D721Med (cell line): ENCODE measurements around the gene FXYD4.

Experiments
- DNase-seq: peaks from one replicate; pipeline ENCODE4 v3.0.0; 2011; ENCODE audit warnings: low spot score; ENCODE audit not compliant: insufficient read length
- FAIRE-seq: peaks from 2 replicates; lab custom pipeline; 2011; peaks lifted over from hg19 to GRCh38; lab: Jason Lieb, UNC
- TF ChIP-seq, protein P1 (sequence below): IDR thresholded peaks from 2 replicates; pipeline ENCODE4 v1.5.1; 2012; ENCODE audit warnings: mild to moderate bottlenecking, control low read depth; ENCODE audit not compliant: insufficient read depth; ENCODE audit errors: missing control alignments

FXYD4 gene

DNA sequence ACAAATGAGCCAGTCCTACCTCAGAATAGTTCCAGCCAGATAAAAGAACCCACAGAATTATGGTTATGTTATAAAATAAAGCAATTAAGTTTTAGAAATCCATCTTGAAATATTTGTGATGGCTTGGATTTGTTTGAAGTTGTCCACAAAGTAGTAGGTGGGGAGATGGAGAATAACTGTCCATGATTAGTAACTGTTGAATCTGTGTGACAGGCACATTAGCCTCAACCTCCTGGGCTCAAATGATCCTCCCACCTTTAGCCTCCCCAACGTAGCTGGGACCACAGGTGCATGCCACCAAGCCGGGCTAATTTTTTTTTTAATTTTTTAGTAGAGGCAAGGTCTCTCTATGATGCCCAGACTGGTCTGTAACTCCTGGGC is 27.5 kb downstream of the FXYD4 start:
- no peak for FAIRE-seq
- TF ChIP-seq, protein P1, sequence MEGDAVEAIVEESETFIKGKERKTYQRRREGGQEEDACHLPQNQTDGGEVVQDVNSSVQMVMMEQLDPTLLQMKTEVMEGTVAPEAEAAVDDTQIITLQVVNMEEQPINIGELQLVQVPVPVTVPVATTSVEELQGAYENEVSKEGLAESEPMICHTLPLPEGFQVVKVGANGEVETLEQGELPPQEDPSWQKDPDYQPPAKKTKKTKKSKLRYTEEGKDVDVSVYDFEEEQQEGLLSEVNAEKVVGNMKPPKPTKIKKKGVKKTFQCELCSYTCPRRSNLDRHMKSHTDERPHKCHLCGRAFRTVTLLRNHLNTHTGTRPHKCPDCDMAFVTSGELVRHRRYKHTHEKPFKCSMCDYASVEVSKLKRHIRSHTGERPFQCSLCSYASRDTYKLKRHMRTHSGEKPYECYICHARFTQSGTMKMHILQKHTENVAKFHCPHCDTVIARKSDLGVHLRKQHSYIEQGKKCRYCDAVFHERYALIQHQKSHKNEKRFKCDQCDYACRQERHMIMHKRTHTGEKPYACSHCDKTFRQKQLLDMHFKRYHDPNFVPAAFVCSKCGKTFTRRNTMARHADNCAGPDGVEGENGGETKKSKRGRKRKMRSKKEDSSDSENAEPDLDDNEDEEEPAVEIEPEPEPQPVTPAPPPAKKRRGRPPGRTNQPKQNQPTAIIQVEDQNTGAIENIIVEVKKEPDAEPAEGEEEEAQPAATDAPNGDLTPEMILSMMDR = no peak
- DNase-seq = no peak

DNA sequence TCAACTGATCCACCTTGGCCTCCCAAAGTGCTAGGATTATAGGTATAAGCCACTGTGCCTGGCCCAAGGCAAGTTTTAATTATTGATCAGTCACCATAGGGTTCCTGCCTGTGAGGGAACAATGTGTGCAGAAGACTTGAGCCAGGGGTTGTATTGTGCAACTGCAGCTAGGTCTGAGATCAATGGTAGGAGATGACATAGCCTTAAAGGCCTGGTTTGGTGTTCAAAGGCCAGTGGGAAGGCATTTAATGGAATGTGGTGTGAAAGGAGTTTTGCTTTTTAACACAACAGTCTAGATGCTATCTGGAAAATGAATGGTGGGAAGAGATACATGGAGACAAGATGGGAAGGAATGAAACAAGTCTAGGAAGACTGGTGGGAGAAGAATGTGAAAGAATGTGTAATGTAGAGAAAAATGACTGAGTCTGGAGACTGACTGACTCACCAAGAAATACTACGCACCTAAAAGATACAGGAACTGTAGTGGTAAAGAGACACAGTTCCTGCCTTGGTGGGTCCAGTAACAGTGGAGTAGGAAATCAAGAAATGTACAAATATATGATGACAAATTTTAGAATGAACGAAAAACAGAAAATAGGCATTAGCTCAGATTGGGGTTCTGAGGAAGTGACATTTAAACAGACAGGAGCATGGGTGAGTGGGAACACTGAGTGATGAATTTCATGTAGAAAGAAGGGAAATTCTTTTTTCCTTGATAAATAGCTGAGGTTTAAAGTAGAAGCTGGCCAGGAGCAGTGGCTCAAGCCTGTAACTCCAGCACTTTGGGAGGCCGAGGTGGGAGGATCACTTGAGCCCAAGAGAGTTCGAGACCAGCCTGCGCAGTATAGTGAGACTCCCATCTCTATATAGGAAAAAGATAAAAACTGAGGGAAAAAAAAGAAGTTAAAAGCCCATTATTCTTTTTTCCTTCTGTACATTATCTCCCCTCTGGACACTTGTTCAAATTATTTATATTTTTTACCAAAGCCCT is 28.2 kb downstream of the FXYD4 start:
- DNase-seq (no peak), FAIRE-seq (no peak)

DNA sequence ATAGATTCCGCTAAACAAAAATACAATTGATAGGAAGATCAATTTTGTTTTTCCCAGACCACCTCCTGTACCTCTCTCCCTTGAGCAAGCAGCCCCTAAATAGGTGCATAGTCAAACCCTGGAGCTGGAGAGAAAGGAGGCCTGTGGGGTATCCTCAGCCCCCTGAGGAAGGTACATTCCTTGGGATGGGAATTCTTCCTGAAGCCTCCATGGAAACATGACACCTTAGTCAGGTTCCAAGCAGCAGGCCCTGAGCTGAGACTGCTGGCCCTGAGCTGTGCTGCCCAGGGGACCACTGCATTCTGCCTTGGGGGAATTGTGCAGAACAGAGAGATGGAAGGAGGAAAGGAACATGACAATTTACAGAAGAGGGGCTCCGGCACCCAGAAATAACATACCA is 30.2 kb downstream of the FXYD4 start:
- FAIRE-seq = no peak
- TF ChIP-seq, protein P1 = no peak
- DNase-seq = no peak

More for the DNA sequence above, 28.2 kb downstream of the FXYD4 start:
- TF ChIP-seq, protein P1 = no peak

DNA sequence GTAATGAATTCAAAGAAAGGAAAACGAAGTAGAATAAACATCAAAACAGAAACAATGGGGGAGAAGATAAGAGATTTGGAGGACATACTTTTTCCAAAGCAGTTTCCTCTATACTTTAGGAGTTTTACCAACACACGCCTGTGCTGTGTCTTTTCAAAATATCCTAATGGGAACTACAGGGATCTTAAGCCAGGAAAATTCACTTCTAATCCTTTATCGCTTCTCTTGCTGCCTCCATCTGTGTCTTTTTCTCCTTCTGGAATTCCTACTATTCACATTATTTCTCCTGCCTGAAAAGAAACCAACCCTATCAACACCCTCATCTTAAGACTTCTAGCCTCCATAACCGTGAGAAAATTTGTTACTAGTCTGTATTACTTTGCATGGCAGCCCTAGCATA is 30.7 kb downstream of the FXYD4 start:
- DNase-seq (no peak), FAIRE-seq (no peak)
- TF ChIP-seq, protein P1 = no peak

DNA sequence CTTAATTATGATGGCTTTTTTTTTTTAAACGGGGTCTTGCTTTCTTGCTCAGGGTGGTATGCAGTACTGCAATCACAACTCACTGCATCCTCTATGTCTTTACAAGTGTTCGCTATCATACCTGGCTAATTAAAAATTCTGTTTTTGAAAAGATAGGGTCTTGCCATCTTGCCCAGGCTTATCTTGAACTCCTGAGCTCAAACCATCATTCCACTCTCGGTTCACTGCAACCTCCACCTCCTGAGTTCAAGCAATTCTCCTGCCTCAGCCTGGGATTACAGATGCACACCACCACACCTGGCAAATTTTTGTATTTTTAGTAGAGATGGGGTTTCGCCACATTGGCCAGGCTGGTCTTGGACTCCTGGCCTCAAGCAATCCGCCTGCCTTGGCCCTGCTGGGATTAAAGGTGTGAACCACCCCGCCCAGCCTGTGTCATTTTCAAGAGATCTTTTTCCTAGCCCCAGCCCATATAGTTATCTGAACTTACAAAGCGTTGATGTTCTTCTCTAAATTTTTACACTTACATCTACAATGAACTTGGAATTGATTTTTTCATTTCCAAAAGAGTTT is 31.5 kb downstream of the FXYD4 start:
- no peak for DNase-seq
- TF ChIP-seq, protein P1 = no peak
- no peak for FAIRE-seq

GRCh38 chr10:43403911-43404703 is 32.7 kb downstream of the FXYD4 start:
- FAIRE-seq = no peak
- TF ChIP-seq, protein P1 = no peak
- DNase-seq = no peak
